CD14-positive monocyte (primary cell): ENCODE measurements around the gene SRGAP1. TPM values are rescaled to one million over a fixed set of nuclear protein-coding genes. Genes with fewer than 3 reads are reported as not detected.
A peak's percentile ranks its signal among the peaks of the same experiment; 100 is the strongest.

Source experiments
- DNase-seq, 3 donors: peaks; one replicate each; pipeline ENCODE4 v3.0.0-alpha.2; 2011 to 2022
- H2AFZ ChIP-seq: 2 replicates; pipeline ENCODE4 v1.6.0; 2012; ENCODE audit warnings: mild to moderate bottlenecking, low read depth, low read length, inconsistent platforms; ENCODE audit not compliant: insufficient read depth, poor library complexity, severe bottlenecking
- H3K27ac ChIP-seq, 2 donors: 1 replicate in 1 of 2; 2 replicates in 1 of 2; pipeline ENCODE4 v1.5.1; 2012 to 2013; ENCODE audit warnings: low read length in 2 of 2, control low read depth in 1 of 2, inconsistent platforms in 1 of 2, low read depth in 1 of 2, mild to moderate bottlenecking in 1 of 2
- H3K27me3 ChIP-seq, 2 donors: one replicate each; pipeline versions ENCODE4 v1.6.0 to v1.6.1; 2011 to 2013; ENCODE audit warnings: low read length in 2 of 2; ENCODE audit not compliant: control insufficient read depth in 2 of 2, insufficient read depth in 2 of 2
- H3K36me3 ChIP-seq, 2 donors: replicated peaks in 1 of 2; 1 replicate in 1 of 2; 2 replicates in 1 of 2; pipeline versions ENCODE4 v1.5.1 to v1.6.1; 2012 to 2013; ENCODE audit warnings: low read length in 2 of 2, control low read depth in 1 of 2, inconsistent platforms in 1 of 2, mild to moderate bottlenecking in 1 of 2; ENCODE audit not compliant: insufficient read depth in 2 of 2, control insufficient read depth in 1 of 2
- H3K4me1 ChIP-seq, 2 donors: 1 replicate in 1 of 2; 2 replicates in 1 of 2; pipeline versions ENCODE4 v1.5.1 to v1.6.1; 2012 to 2013; ENCODE audit warnings: low read length in 2 of 2, control low read depth in 1 of 2, inconsistent platforms in 1 of 2, mild to moderate bottlenecking in 1 of 2, moderate library complexity in 1 of 2; ENCODE audit not compliant: insufficient read depth in 2 of 2, control insufficient read depth in 1 of 2
- H3K4me2 ChIP-seq: replicated peaks from 2 replicates; pipeline ENCODE3; 2012; ENCODE audit warnings: low read length, moderate library complexity, mild to moderate bottlenecking; ENCODE audit not compliant: poor library complexity, severe bottlenecking; ENCODE audit errors: extremely low read depth
- H3K4me3 ChIP-seq, 3 experiments: fragments of 200-600 bp in 1 of 3; sonication (generic) in 1 of 3; replicated peaks in 1 of 3; 1 replicate in 2 of 3; 2 replicates in 1 of 3; pipeline ENCODE4 v1.5.1; 2011 to 2013; ENCODE audit warnings: low read length in 3 of 3, mild to moderate bottlenecking in 3 of 3, control low read depth in 2 of 3, low read depth in 2 of 3, inconsistent platforms in 1 of 3, moderate library complexity in 1 of 3
- H3K79me2 ChIP-seq: 2 replicates; pipeline ENCODE4 v1.6.0; 2012; ENCODE audit warnings: mild to moderate bottlenecking, control low read depth, inconsistent platforms, low read length, moderate library complexity; ENCODE audit not compliant: insufficient read depth
- H3K9ac ChIP-seq: 2 replicates; pipeline ENCODE4 v1.6.0; 2017; ENCODE audit warnings: low read length, mild to moderate bottlenecking; ENCODE audit not compliant: insufficient read depth, poor library complexity, severe bottlenecking
- H3K9me3 ChIP-seq, 2 donors: replicated peaks in 1 of 2; 1 replicate in 1 of 2; 2 replicates in 1 of 2; pipeline versions ENCODE4 v1.5.1 to v1.6.1; 2012 to 2013; ENCODE audit warnings: low read length in 2 of 2, control low read depth in 1 of 2; ENCODE audit not compliant: control insufficient read depth in 1 of 2, insufficient read depth in 1 of 2
- H4K20me1 ChIP-seq: 2 replicates; pipeline ENCODE4 v1.6.0; 2012; ENCODE audit warnings: mild to moderate bottlenecking, low read length, control low read depth, moderate library complexity; ENCODE audit not compliant: insufficient read depth
- H3K27ac Mint-ChIP-seq, 7 donors: one replicate each; pipeline ENCODE4 v1.8.0; 2020; ENCODE audit warnings: mild to moderate bottlenecking in 7 of 7, mixed read lengths in 7 of 7, moderate library complexity in 6 of 7, inconsistent platforms in 2 of 7
- H3K27me3 Mint-ChIP-seq, 3 donors: one replicate each; pipeline ENCODE4 v1.8.0; 2021 to 2022; ENCODE audit warnings: low read depth in 3 of 3, mild to moderate bottlenecking in 3 of 3, mixed read lengths in 3 of 3, moderate library complexity in 3 of 3, inconsistent platforms in 1 of 3
- H3K36me3 Mint-ChIP-seq, 2 donors: one replicate each; pipeline ENCODE4 v1.8.0; 2020; ENCODE audit warnings: mixed read lengths in 2 of 2, inconsistent platforms in 1 of 2, mild to moderate bottlenecking in 1 of 2
- H3K4me1 Mint-ChIP-seq: one replicate; pipeline ENCODE4 v1.8.0; 2020; ENCODE audit warnings: mild to moderate bottlenecking, mixed read lengths
- H3K4me3 Mint-ChIP-seq, 2 donors: one replicate each; pipeline ENCODE4 v1.8.0; 2020; ENCODE audit warnings: mild to moderate bottlenecking in 2 of 2, mixed read lengths in 2 of 2, moderate library complexity in 1 of 2
- H3K9me3 Mint-ChIP-seq, 7 donors: one replicate each; pipeline ENCODE4 v1.8.0; 2020 to 2022; ENCODE audit warnings: mixed read lengths in 7 of 7, mild to moderate bottlenecking in 6 of 7, moderate library complexity in 6 of 7, inconsistent platforms in 2 of 7
- CTCF ChIP-seq: fragments of 200-600 bp; IDR thresholded peaks from one replicate; pipeline ENCODE4 v1.8.0; 2022; ENCODE audit warnings: antibody characterized with exemption, mild to moderate bottlenecking
- WGBS: methylation state at CpG from one replicate; pipeline ENCODE4 v1.1.5; 2013; ENCODE audit warnings: missing lambda C conversion rate; ENCODE audit not compliant: insufficient coverage; 5-methylcytosine and 5-hydroxymethylcytosine counted together
- intact Hi-C, 2 donors: fragments of 100-400 bp; cut with micrococcal nuclease; formaldehyde crosslinking; loops; one replicate each; pipeline versions ENCODE4 v1.15.0 to v1.15.1; 2023
- polyA plus RNA-seq, 3 donors: library from polyadenylated mRNA; depleted of rRNA in 1 of 3; unstranded in 2 of 3; stranded (reverse) in 1 of 3; fragments of 300-500 nt in 2 of 3; fragments of >200 nt in 1 of 3; fragmentation: Illumina TruSeq in 2 of 3; gene quantifications; 1 replicate in 2 of 3; 2 replicates in 1 of 3; pipeline ENCODE4 v1.2.3, GENCODE V29; 2012 to 2021

SRGAP1 gene
- polyA plus RNA-seq, 3 donors: 0.05 to 0.52 (median 0.07) TPM

- intact Hi-C loops: no loop called here
- peaks cover 0 to 3% (median 1%) of the 10 kb centered on the region in 3 donors for H3K27me3 Mint-ChIP-seq
- H3K27ac ChIP-seq: no peak overlapping the region
- peaks cover 6 to 7% of the 10 kb centered on the region in 2 donors for H3K4me1 ChIP-seq
- no peak overlapping the region for H3K27ac Mint-ChIP-seq
- no peaks in the 10 kb centered on the region for H3K36me3 Mint-ChIP-seq
- peaks cover 0 to 3% (median 0%) of the 10 kb centered on the region in 7 donors for H3K9me3 Mint-ChIP-seq
- 100% methylated on average over 4 of the region's 12 CpGs for WGBS
- H4K20me1 ChIP-seq: no peaks in the 10 kb centered on the region
- no peak overlapping the region for H3K4me3 ChIP-seq
- H3K27me3 ChIP-seq: no peaks in the 10 kb centered on the region
- H2AFZ ChIP-seq: no peak overlapping the region
- no peak for DNase-seq
- H3K9me3 ChIP-seq: no peaks in the 10 kb centered on the region
- H3K36me3 ChIP-seq: no peaks in the 10 kb centered on the region
- H3K4me1 Mint-ChIP-seq: peaks cover 22% of the 10 kb centered on the region
- no peak for TF ChIP-seq CTCF
- no peak overlapping the region for H3K4me2 ChIP-seq
- no peaks in the 10 kb centered on the region for H3K79me2 ChIP-seq
- H3K9ac ChIP-seq: no peak overlapping the region
- no peak overlapping the region for H3K4me3 Mint-ChIP-seq
Measured at GRCh38 chr12:63937378-63938316, 93.1 kb downstream of the SRGAP1 start.

DNA sequence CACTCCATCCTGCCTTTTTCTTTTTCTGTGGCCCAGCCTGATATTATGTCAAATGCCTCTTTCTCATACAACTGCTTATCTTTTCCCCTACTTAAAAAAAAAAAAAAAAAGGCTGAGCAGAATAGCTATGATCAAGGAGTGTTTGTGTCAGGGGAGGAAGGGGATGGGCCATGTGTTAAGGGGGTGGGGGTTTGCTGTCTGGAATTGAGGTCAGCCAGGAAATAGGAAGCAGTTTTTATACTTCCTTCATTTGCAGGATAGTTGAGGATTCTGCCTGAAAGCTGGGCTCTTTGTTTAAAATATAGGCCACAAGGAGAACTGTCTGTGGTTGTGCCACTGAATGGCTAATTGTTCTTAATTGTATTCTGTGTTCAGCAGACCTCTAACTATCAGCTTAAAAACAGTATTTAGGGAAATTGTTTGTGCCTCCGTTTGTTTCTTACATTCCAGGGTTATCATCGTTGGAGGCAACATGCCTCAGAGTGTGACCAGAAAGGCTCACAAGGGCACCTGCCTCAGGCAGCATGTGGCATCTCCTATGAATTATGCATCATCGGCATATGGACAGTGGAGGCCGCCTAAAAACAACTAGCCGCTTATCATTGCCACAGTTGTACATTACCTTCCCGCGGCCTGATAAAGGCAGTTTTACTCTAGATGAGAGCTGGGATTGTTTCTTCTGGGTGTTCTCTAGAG is 96.0 kb downstream of the SRGAP1 start:
- Mint-ChIP-seq H3K27ac (peak overlapping the region in 1 of 7 donors; percentile 60), H3K9me3 (peaks cover 0 to 4% (median 0%) of the 10 kb centered on the region in 7 donors), H3K4me1 (peaks cover 33% of the 10 kb centered on the region), H3K4me3 (no peak overlapping the region), H3K27me3 (peaks cover 0 to 3% (median 0%) of the 10 kb centered on the region in 3 donors), H3K36me3 (no peaks in the 10 kb centered on the region)
- 88% methylated on average over 7 of the region's 7 CpGs for WGBS
- Histone ChIP-seq H3K79me2 (no peaks in the 10 kb centered on the region), H4K20me1 (no peaks in the 10 kb centered on the region), H3K4me3 (no peak overlapping the region), H3K36me3 (no peaks in the 10 kb centered on the region), H3K9ac (no peak overlapping the region), H3K4me1 (peaks cover 21 to 23% of the 10 kb centered on the region in 2 donors), H3K9me3 (no peaks in the 10 kb centered on the region), H3K27ac (no peak overlapping the region), H3K4me2 (no peak overlapping the region), H3K27me3 (no peaks in the 10 kb centered on the region), H2AFZ (no peak overlapping the region)
- no peak for TF ChIP-seq CTCF
- intact Hi-C loops: no loop called here
- DNase-seq: no peak
